HCT116 (cell line): ENCODE measurements around the gene C2CD2L. TPM values are rescaled to one million over a fixed set of nuclear protein-coding genes. Genes with fewer than 3 reads are reported as not detected.
"Not testable (repeated sequence)": the region's sequence is repeated elsewhere in the genome, so short reads cannot be mapped to it uniquely, and the experiment has no call there.

Experiments
- ATAC-seq: fragments of 200-7000 bp; cut with Tn5 transposase; 2 replicates; pipeline ENCODE4 v1.9.1; 2020; ENCODE audit warnings: mild to moderate bottlenecking, moderate library complexity
- BruUV-seq: library from RNA; stranded (reverse); fragments of 400-500 nt; replicated peaks from 2 replicates; lab custom pipeline; 2021; lab: Mats Ljungman, UMichigan
- CTCF ChIA-PET: fragments of 300-600 bp; sonication (Branson Sonifier 250); formaldehyde crosslinking; loops from one replicate; lab custom pipeline; 2021; ENCODE audit warnings: antibody characterized with exemption; lab: Charles Lee
- POLR2A ChIA-PET: fragments of 300-600, 350-600 bp; sonication (Branson Sonifier 250); formaldehyde crosslinking; loops from one replicate; lab custom pipeline; 2021; ENCODE audit warnings: antibody characterized with exemption; lab: Charles Lee
- RAD21 ChIA-PET, 2 experiments: fragments of 300-600 bp; sonication (Branson Sonifier 250); formaldehyde crosslinking; loops; one replicate each; lab custom pipeline; 2023; ENCODE audit warnings: low total read pairs in 2 of 2; ENCODE audit not compliant: uncharacterized antibody in 2 of 2, unreplicated experiment in 2 of 2, low non-redundant PET in 1 of 2; lab: Charles Lee
- DNase-seq: peaks from one replicate; pipeline ENCODE4 v3.0.0-alpha.2; 2010; ENCODE audit warnings: low read depth, low spot score
- H2AFZ ChIP-seq: fragments of 200-600 bp; shearing (Covaris generic), sonication (generic); 2 replicates; pipeline ENCODE4 v1.6.1; 2017; ENCODE audit warnings: low read depth, mixed run types, mixed read lengths, antibody characterized with exemption, low read length; ENCODE audit not compliant: poor library complexity, severe bottlenecking
- H3K27ac ChIP-seq: 2 replicates; pipeline ENCODE4 v1.5.1; 2012; ENCODE audit warnings: low read depth, low read length
- H3K27me3 ChIP-seq: fragments of 200-600 bp; sonication (generic); 2 replicates; pipeline ENCODE4 v1.6.1; 2016; ENCODE audit warnings: mixed run types, low read length, mixed read lengths; ENCODE audit not compliant: insufficient read depth
- H3K36me3 ChIP-seq, 2 experiments: fragments of 200-500 bp in 1 of 2; fragments of 200-600 bp in 1 of 2; sonication (Bioruptor generic) in 1 of 2; sonication (generic) in 1 of 2; 2 replicates each; pipeline versions ENCODE4 v1.5.1 to v1.6.1; 2014 to 2016; ENCODE audit warnings: low read length in 2 of 2, inconsistent platforms in 1 of 2, mixed read lengths in 1 of 2, mixed run types in 1 of 2; ENCODE audit not compliant: insufficient read depth in 2 of 2, control insufficient read depth in 1 of 2
- H3K4me1 ChIP-seq, 2 experiments: fragments of 200-600 bp in 1 of 2; sonication (generic) in 1 of 2; 2 replicates each; pipeline versions ENCODE4 v1.5.1 to v1.6.1; 2012 to 2017; ENCODE audit warnings: low read length in 2 of 2, inconsistent platforms in 1 of 2, mild to moderate bottlenecking in 1 of 2, mixed read lengths in 1 of 2, mixed run types in 1 of 2, moderate library complexity in 1 of 2; ENCODE audit not compliant: insufficient read depth in 2 of 2, control insufficient read depth in 1 of 2
- H3K4me2 ChIP-seq: fragments of 200-600 bp; sonication (generic); 2 replicates; pipeline ENCODE4 v1.6.1; 2017; ENCODE audit warnings: mixed run types, low read length, mixed read lengths
- H3K4me3 ChIP-seq, 2 experiments: fragments of 200-600 bp in 1 of 2; sonication (generic) in 1 of 2; replicated peaks in 1 of 2; 2 replicates each; pipeline ENCODE4 v1.5.1; 2011 to 2016; ENCODE audit warnings: low read length in 2 of 2, control low read depth in 1 of 2, low read depth in 1 of 2, mild to moderate bottlenecking in 1 of 2, mixed read lengths in 1 of 2, mixed run types in 1 of 2
- H3K79me2 ChIP-seq: fragments of 200-600 bp; sonication (generic); 2 replicates; pipeline ENCODE4 v1.6.1; 2017; ENCODE audit warnings: mild to moderate bottlenecking, mixed run types, low read length, moderate library complexity, mixed read lengths; ENCODE audit not compliant: insufficient read depth
- H3K9ac ChIP-seq: fragments of 200-600 bp; sonication (generic); 2 replicates; pipeline ENCODE4 v1.6.1; 2016; ENCODE audit warnings: low read length, mixed read lengths
- H3K9me2 ChIP-seq: fragments of 200-600 bp; sonication (generic), shearing (Covaris generic); 2 replicates; pipeline ENCODE4 v1.6.1; 2017; ENCODE audit warnings: mixed run types, mild to moderate bottlenecking, moderate library complexity; ENCODE audit not compliant: insufficient read depth
- H3K9me3 ChIP-seq, 2 experiments: fragments of 200-500 bp in 1 of 2; fragments of 200-600 bp in 1 of 2; sonication (Bioruptor generic) in 1 of 2; sonication (generic) in 1 of 2; 2 replicates each; pipeline ENCODE4 v1.6.1; 2014 to 2017; ENCODE audit warnings: low read length in 2 of 2, mixed read lengths in 2 of 2, inconsistent platforms in 1 of 2, low read depth in 1 of 2, mild to moderate bottlenecking in 1 of 2, mixed run types in 1 of 2, moderate library complexity in 1 of 2; ENCODE audit not compliant: control insufficient read depth in 1 of 2, insufficient read depth in 1 of 2
- H4K20me1 ChIP-seq: fragments of 200-600 bp; sonication (generic), shearing (Covaris generic); 2 replicates; pipeline ENCODE4 v1.6.1; 2017; ENCODE audit warnings: mixed run types, mild to moderate bottlenecking, moderate library complexity; ENCODE audit not compliant: insufficient read depth
- CBX3 ChIP-seq: IDR thresholded peaks from 2 replicates; pipeline ENCODE4 v1.6.1; 2012; ENCODE audit warnings: low read depth
- EZH2phosphoT487 ChIP-seq: fragments of 200-600 bp; IDR thresholded peaks from 2 replicates; pipeline ENCODE4 v1.6.1; 2018; ENCODE audit warnings: antibody characterized with exemption, borderline replicate concordance
- FOSL1 ChIP-seq: IDR thresholded peaks from 2 replicates; pipeline ENCODE4 v1.6.1; 2012; ENCODE audit warnings: low read depth
- JUND ChIP-seq: IDR thresholded peaks from 2 replicates; pipeline ENCODE4 v1.6.1; 2012
- RAD21 ChIP-seq: IDR thresholded peaks from 2 replicates; pipeline ENCODE4 v1.6.1; 2012; ENCODE audit warnings: low read depth, mild to moderate bottlenecking
- SIN3A ChIP-seq: IDR thresholded peaks from 2 replicates; pipeline ENCODE4 v1.6.1; 2012; ENCODE audit warnings: low read depth
- SP1 ChIP-seq: IDR thresholded peaks from 2 replicates; pipeline ENCODE4 v1.6.1; 2012; ENCODE audit warnings: low read depth
- ZFX ChIP-seq: fragments of 450-650 bp; IDR thresholded peaks from 2 replicates; pipeline ENCODE4 v1.6.1; 2017
- intact Hi-C: fragments of 100-400 bp; cut with micrococcal nuclease; formaldehyde crosslinking; loops from 2 replicates; pipeline ENCODE4 v1.10.0; 2022
- total RNA-seq: library from RNA; stranded (reverse); gene quantifications from one replicate; pipeline ENCODE4 v1.2.1, GENCODE V29; 2021; ENCODE audit not compliant: unreplicated experiment
- TF ChIP-seq, protein P1 (sequence below), 3 experiments: fragments of 200-600 bp in 1 of 3; sonication (generic) in 1 of 3; IDR thresholded peaks in 2 of 3; conservative IDR thresholded peaks in 1 of 3; 2 replicates each; pipeline ENCODE4 v1.5.1; 2012 to 2017; ENCODE audit warnings: low read depth in 2 of 3, low read length in 2 of 3, antibody characterized with exemption in 1 of 3, borderline replicate concordance in 1 of 3, control low read depth in 1 of 3, mild to moderate bottlenecking in 1 of 3, mixed read lengths in 1 of 3, mixed run types in 1 of 3, moderate library complexity in 1 of 3; ENCODE audit not compliant: insufficient read depth in 1 of 3

The C2CD2L gene
- total RNA-seq, 1 experiment from 2014 or later = 12.4 TPM

GRCh38 chr11:119130662-119131061 is 23.5 kb downstream of the C2CD2L start:
- Histone ChIP-seq H3K4me3 (no peak overlapping the region), H3K9ac (no peak overlapping the region), H3K36me3 (peaks cover 18 to 26% of the 10 kb centered on the region in 2 experiments), H3K27me3 (no peaks in the 10 kb centered on the region), H3K4me2 (no peak overlapping the region), H4K20me1 (no peaks in the 10 kb centered on the region), H3K9me2 (no peaks in the 10 kb centered on the region), H3K4me1 (peaks cover 7 to 17% of the 10 kb centered on the region in 2 experiments), H2AFZ (no peak overlapping the region), H3K79me2 (no peaks in the 10 kb centered on the region), H3K9me3 (no peaks in the 10 kb centered on the region), H3K27ac (no peak overlapping the region)
- no peak for ATAC-seq
- DNase-seq = no peak
- intact Hi-C loops = no loop called here
- BruUV-seq = no TSS peak
- ChIA-PET POLR2A (no interaction called here), RAD21 (no interaction called here), CTCF (no interaction called here)
- TF ChIP-seq SP1 (no peak), JUND (no peak), ZFX (no peak), SIN3A (no peak), FOSL1 (no peak), EZH2phosphoT487 (no peak)

- no peak overlapping the region for H3K9ac ChIP-seq
- no peak overlapping the region for H3K4me2 ChIP-seq
- H3K9me3 ChIP-seq = no peaks in the 10 kb centered on the region
- H3K4me1 ChIP-seq = no peaks in the 10 kb centered on the region
- no peak for DNase-seq
- TSS peak; percentile 19 for BruUV-seq
- H2AFZ ChIP-seq = no peak overlapping the region
- ChIA-PET POLR2A (interaction anchor here (1.0 kb wide), 1 partner anchor 10 kb away, joined by 4 read pairs; no protein-coding TSS in a partner anchor), RAD21 (no interaction called here), CTCF (interaction anchor here (0.6 to 2.1 kb wide), 6 partner anchors 8 to 71 kb away, joined by 3 to 15 read pairs (median 4); partner anchors contain the start of genes CBL and HINFP)
- no peaks in the 10 kb centered on the region for H3K79me2 ChIP-seq
- H3K27me3 ChIP-seq = no peaks in the 10 kb centered on the region
- peak overlapping the region; percentile 8; the same call in 1 of the 2 replicates for H3K27ac ChIP-seq
- H3K4me3 ChIP-seq = no peak overlapping the region
- intact Hi-C loops = no loop called here
- H3K9me2 ChIP-seq = no peaks in the 10 kb centered on the region
- peaks cover 18 to 23% of the 10 kb centered on the region in 2 experiments for H3K36me3 ChIP-seq
- no peak for TF ChIP-seq CBX3
- TF ChIP-seq RAD21 = peak; percentile 26
- TF ChIP-seq, protein P1, sequence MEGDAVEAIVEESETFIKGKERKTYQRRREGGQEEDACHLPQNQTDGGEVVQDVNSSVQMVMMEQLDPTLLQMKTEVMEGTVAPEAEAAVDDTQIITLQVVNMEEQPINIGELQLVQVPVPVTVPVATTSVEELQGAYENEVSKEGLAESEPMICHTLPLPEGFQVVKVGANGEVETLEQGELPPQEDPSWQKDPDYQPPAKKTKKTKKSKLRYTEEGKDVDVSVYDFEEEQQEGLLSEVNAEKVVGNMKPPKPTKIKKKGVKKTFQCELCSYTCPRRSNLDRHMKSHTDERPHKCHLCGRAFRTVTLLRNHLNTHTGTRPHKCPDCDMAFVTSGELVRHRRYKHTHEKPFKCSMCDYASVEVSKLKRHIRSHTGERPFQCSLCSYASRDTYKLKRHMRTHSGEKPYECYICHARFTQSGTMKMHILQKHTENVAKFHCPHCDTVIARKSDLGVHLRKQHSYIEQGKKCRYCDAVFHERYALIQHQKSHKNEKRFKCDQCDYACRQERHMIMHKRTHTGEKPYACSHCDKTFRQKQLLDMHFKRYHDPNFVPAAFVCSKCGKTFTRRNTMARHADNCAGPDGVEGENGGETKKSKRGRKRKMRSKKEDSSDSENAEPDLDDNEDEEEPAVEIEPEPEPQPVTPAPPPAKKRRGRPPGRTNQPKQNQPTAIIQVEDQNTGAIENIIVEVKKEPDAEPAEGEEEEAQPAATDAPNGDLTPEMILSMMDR (IDR thresholded peaks at IDR 0.05 in 2 of 3, conservative IDR thresholded peaks at IDR 0.05 in 1 of 3; ENCODE audit: borderline replicate concordance in 1 of 3, insufficient read depth in 1 of 3, low read depth in 2 of 3, low read length in 2 of 3) = peak; percentile 7 to 86 (median 76); a peak in 4 of 6 replicates
- TF ChIP-seq EZH2phosphoT487 = no peak
- no peaks in the 10 kb centered on the region for H4K20me1 ChIP-seq
- peak; percentile 89 for ATAC-seq
These were observed 27.3 kb downstream of the C2CD2L start for GRCh38 chr11:119134389-119134978.

GRCh38 chr11:119139276-119139675 is 32.1 kb downstream of the C2CD2L start:
- H3K79me2 ChIP-seq, H3K27me3 ChIP-seq, H3K9ac ChIP-seq, CTCF ChIA-PET, H3K36me3 ChIP-seq, H2AFZ ChIP-seq, H3K4me2 ChIP-seq, ATAC-seq, H3K27ac ChIP-seq, H3K9me3 ChIP-seq, H4K20me1 ChIP-seq, H3K4me1 ChIP-seq, H3K4me3 ChIP-seq, intact Hi-C loops, POLR2A ChIA-PET, BruUV-seq, H3K9me2 ChIP-seq, DNase-seq: not testable (repeated sequence)
- RAD21 ChIA-PET = interaction anchor here in 1 of 2 experiments (0.6 kb wide), 1 partner anchor 103 kb away, joined by 3 read pairs; no protein-coding TSS in a partner anchor
